GM19238 (cell line): ENCODE data around the gene PTBP1.

ENCODE experiments used
- DNase-seq: peaks from one replicate; pipeline ENCODE4 v3.0.0; 2011; ENCODE audit warnings: low spot score; ENCODE audit not compliant: insufficient read length

PTBP1 gene

DNA sequence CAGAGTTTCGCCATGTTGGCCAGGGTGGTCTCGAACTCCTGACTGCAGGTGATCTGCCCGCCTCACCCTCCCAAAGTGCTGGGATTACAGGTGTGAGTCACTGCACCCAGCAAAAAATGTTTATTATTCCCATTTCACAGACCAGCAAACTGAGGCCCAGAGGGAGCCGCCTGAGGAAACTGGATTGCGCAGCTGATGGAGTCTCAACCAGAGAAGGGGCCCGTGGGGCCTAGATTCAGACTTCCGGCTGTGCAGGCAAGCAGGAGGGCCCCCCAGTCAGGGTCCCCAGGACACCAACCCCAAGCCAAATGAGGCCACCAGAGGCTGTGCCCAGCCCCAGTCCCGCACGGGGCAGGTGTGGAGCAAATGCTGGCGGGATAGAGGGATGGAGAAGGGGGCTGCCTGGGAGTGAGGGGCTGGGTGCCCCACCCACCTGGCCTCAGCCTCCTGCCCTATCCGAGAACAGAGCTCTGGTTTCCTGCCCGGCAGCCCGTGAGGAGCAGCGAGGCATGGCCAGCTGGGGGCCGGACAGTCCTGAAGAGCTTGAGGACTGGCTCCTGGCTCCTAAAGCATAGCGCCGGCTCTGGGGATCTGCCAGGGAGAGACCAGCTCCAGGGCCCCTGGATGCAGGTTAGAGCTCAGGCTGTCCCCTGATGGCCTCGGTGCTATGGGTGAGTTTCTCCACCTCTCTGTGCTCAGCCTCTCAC is 24.4 kb upstream of the PTBP1 start:
- no peak for DNase-seq

DNA sequence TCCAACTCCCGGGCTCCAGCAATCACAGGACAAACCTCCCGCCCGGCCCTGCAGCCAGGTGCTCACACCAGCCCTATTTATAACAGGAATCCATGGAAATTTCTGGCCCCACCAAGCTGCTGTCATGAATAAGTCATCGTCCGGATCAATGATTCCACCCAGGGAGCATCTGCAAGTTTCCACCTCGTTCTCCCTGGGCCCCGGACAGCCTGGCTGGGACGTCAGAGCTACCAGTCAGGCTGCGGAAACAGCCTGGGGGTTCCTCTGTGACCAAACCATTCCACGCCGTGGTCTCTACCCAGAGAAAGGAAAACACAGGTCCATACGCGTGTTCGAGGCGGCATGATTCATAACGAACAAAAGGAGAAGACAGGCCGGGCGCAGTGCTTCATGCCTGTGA is 20.7 kb upstream of the PTBP1 start:
- DNase-seq: no peak

DNA sequence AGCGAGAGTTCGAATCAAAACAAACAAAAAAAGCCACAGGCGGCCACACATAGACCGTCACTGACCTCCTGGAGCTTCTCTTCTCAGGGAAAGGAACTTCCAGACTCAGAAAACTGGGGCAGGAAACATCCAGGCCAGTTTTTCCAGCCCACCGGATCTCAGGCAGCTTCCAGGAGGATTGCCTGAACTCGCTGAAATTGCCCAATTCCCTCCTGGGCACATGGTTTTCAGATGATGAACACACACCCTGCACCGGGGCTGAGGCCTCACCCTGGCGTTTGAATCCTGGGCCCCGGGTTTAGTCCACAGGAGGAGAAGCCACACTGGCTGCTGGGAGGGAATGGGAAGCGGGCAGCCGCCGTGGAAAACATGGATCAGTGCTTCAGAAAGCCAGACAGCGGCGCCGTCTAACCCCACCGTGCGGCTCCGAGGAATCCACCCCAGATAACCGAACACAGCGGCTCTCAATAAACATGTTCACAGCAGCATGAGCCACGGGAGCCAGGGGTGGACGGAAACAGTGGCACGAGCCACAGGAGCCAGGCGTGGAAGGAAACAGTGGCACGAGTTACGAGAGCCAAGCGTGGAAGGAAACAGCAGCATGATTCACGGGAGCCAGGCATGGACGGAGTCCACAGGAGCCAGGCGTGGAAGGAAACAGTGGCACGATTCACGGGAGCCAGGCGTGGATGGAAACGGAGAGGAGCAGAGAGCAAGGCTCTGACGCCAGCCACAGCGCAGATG is 18.2 kb upstream of the PTBP1 start:
- DNase-seq: no peak

DNA sequence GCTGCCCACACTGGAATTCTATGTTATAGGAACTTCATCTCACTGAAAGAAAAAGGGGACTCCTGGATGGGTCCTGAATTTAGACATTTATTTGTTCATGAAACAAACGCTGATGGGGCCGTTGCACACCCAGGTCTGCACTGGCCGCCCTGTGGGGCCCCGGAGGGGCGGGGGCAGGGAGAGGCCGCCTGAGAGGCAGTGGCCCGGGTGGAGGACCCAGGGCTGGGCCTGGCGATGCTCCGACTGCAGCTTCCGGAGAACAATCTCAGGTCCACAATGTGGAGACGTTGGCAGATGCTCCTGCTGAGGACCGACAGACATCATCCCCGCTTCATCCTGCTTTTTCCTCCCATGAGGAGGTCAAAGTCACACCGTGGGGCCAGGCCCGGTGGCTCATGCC is 16.3 kb upstream of the PTBP1 start:
- DNase-seq: no peak

DNA sequence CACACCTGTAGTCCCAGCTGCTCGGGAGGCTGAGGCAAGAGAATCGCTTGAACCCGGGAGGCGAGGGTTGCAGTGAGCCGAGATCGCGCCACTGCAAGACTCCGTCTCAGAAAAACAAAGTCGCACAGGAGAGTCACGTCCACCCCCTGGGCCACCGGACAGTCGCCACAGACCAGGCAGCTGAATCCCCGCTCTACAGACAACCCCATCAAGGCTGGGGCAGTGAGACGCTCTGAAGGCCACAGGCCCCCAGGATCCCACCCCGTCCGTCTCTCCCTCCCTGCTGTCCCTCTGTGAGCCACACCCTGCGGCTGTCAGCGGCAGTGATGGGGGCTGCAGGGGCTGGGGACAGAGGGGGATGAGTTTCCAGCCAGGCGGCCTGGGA is 15.5 kb upstream of the PTBP1 start:
- no peak for DNase-seq

DNA sequence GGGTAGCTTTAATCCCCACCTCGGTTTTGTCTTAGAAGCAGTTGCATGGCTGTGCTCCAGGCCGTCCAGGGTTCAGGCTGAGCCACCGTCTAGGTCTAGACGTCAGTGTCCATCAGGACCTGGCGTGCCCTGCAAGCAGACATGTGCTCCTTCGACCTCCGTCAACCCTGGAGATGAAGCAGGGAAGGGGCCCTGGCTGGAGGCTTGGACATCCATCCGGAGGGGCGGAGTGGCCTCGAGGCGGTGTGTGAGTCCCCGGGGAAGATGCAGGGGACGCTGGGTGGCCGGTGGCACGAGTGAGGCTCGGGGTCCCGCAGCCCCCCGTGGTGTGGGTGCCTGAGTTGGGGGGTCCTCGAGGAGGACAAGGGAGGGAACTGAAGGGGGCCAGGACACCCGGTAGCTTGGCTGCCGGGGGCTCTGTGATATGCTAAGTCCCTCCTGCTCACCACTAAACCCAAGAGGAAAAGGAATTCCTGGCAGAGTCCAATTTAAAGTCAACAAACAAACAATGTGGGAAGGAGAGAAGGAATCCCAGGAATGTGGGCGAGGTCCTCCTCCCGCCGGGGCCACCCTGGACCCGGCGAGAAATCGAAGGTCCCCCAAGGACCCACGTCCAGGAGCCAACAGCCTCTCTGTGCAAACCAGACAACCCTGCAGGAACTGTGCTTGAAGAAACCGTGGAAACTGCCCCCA is 14.9 kb upstream of the PTBP1 start:
- DNase-seq: no peak

DNA sequence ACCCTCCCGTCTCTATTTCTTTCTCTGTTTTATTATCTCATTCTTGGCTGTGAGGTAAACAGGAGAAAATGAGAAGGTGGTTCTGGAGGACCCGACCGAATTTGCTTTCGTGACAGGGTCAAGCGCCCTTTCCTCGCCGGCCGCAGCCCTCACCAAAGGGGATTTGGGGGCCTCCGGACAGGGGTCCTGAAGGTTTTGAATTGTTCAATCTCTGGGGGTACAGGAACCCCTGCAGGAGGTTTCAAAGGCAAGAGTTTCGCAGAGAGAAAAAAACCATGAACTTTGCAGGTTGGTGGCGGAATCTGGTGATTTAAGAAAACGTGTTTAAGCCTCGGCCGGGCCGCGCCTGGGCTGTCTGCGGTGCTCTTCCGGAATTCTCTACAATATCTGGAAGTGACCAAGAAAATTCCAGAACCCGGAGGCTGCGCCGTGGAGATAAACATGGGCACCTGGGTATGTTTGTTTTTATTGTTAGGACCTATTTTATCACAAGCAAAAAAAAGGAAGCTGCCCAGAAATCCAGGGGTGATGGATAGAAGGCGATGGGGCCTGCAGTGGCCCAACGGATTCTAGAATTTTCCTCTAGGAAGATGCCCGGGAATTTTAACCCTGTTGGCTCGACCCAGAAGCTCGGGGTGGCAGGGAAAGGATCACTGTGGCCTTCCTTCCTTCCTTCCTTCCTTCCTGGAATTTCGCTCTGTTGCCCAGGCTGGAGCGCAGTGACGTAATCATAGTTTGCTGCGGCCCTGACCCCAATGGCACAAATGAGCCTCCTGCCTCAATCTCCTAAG is 14.2 kb upstream of the PTBP1 start:
- DNase-seq: no peak

DNA sequence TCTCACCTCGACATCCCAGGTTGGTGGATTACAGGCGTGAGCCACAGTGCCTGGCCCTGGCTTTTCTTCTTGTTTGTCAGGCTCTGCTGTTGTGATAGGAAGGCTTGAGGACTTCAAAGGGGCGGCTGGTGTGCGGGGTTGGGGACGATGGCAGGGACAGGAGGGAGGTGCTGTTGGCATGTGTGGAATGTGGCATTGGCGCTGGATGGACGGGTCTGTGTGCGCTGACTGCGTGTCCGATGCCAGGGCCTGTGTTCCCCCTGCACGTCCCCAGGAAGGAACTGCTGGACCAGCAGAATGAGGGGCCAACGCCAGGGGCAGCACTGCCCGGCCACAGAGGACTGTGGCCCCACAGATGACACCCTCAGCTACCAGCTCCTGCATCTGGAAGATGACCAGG is 12.7 kb upstream of the PTBP1 start:
- DNase-seq: no peak

DNA sequence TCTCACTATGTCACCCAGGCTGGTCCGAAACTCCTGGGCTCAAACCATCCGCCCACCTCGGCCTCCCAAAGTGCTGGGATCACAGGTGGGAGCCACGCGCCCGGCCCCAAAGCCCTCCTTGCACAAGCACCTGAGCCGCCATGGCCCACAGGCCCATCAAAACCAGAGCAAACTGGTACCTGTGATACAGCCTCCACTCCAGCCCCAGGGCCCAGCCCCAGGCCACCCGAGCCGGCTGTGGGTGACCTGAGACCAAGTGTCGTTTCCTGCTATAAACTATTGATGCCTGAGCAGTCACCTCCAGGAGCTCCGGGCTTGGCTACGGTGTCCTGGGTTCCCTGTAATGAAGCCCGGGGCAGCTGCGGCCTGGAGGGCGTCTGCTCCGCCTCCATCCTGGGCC is 9.7 kb upstream of the PTBP1 start:
- no peak for DNase-seq

DNA sequence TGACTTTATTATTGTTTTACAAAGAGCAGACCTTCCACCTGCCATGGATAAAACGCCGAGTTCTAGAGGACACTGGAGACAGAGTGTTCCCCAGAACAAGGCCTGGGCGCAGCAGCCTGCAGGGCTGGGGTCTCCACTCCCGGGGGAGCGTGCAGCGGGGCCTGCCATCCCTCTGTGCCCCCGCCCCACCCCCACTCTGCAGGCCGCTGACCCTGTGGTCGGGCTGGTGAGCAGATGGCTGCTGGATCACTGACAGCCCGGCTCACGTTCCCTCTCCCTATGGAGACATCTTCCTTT is 8.6 kb upstream of the PTBP1 start:
- no peak for DNase-seq

DNA sequence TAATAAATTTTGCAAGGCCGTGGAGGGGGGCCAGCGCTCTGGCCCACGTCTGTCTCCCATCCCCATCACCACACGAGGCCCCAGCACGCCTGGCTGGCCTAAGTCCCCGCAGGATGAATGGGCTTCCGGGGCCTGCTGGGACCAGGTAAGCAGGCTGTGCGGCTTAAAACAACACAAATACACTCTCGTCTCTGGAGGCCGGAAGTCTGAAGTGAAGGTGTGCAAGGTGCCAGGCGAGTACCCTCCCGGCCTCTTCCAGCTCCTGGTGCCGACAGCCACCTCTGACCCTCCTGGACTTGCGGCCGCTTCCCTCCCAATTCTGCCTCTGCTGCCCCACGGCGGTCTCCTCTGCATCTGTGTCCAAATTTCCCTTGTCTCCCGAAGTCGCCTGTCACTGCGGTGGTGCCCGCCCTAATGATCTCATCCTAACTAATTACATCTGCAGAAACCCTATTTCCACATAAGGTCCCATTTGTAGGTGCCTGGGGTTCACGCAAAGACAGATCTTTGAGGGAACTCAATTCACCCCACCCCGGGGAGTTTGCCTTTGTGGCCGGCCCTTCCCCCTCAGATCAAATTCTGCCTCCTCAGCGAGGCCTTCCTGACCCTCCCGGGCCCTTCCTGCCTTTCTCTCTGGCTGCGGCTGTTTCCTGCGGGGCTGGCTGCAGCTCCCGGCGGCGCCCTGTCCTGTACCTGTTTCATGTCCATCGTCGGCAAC is 8.1 kb upstream of the PTBP1 start:
- DNase-seq: no peak

DNA sequence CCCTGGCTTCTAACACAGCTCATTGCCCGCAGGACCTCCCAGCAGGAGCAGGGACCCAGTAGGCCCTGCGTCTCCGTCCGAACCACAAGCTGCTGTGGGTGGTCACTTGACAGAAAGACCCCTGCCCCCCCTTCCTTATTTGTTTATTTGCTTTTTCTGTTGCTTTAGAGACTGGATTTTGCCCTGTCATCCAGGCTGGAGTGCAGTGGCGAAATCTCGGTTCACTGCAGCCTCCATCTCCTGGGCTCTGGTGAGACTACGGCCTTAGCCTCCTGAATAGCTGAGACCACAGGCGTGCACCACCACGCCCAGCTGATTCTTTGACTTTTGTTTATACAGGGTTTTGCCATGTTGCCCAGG is 7.6 kb upstream of the PTBP1 start:
- no peak for DNase-seq

DNA sequence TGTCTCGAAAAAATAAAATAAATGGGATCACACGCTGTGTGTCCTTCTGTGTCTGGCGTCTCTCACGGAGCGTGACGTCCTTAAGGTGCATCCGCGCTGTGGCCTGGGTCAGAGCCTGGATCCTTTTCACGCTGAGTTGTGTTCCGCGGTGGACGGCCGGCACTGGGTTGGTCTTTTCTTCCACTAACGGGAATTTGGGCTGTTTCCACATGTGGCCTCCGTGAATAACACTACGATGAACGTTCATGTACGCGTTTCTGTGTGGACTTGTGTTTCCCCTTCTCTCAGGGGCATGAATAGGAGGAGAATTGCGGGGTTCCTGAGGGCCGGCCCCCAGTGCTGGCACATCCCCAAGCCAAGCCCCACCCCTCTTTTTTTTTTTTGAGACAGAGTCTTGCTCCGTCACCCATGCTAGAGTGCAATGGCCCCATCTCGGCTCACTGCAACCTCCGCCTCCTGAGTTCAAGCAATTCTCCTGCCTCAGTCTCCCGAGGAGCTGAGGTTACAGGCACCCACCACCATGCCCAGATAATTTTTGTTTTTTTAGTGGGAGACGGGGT is 6.2 kb upstream of the PTBP1 start:
- DNase-seq: no peak

DNA sequence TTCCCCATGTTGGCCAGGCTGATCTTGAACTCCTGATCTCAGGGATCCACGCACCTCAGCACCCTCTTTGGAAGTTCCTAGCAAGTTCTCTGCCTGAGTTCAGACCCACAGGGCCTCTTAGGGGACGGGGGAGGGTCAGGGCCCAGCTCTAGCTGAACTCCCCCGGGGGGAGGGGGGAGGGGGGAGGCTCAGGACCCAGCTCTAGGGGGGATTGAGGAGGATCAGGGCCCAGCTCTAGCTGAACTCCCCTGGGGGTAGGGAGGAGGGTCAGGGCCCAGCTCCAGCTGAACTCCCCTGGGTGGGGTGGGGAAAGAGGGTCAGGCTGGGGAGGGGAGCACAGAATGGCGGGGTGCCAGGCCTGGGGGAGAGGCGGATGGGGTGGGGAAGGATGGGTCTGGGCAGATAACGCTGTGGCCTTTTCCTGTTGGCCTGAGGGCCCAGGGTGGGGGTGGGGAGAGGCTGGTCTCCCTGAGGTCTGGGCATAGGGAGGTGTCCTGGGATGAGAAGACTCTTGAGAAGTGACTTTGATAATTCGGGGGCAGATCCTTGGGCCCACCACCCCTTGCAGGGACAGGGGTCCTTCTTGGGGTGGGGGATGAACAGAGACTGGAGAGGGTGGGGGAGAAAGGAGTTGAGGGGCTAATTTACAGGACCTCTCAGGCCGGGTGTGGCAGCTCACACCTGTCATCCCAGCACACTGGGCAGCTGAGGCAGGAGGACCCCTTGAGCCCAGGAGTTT is 5.5 kb upstream of the PTBP1 start:
- DNase-seq: no peak

DNA sequence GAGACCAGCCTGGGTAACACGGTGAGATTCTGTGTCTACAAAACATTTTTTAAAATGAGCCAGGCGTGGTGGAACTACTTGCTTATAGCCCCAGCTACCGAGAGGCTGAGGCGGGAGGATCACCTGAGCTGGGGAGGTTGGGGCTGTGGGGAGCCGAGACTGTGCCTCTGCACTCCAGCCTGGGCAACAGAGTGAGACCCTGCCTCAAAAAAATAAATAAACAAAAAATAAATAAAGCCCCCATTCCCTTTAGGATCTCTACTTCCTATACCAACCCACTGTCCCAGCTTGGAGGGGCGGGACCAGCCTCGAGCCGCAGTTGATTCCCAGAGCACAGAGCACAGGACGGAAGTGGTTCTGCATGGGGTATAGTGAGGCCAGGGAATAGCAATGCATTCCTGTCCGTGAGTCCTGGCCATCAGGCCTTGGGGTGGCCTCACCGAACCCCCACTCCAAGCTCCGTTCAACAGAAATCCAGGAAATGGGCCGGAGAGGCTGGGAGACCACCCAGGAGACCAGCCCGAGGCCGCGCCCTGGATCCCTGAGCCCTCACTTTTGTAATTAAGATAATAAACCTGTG is 4.9 kb upstream of the PTBP1 start:
- no peak for DNase-seq

DNA sequence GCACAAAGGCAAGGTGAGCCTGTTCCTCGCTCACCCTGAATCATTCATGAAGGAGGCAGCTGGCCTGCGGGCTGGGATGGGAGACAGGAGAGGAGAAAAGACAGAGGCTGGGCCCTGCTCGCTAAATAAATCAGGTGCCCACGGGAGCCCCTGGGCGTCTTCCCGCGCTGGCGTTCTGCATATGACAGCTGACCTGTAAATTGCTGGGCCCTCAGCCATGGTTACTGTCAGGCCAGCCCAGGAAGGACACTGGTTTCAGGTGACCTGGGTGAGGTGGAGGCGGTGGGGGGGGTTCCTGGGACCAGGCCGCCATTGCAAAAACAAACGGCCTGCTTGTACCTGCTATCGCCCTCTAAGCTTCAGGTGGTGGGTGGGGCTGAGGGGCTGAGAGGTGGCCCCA is 3.4 kb upstream of the PTBP1 start:
- no peak for DNase-seq

DNA sequence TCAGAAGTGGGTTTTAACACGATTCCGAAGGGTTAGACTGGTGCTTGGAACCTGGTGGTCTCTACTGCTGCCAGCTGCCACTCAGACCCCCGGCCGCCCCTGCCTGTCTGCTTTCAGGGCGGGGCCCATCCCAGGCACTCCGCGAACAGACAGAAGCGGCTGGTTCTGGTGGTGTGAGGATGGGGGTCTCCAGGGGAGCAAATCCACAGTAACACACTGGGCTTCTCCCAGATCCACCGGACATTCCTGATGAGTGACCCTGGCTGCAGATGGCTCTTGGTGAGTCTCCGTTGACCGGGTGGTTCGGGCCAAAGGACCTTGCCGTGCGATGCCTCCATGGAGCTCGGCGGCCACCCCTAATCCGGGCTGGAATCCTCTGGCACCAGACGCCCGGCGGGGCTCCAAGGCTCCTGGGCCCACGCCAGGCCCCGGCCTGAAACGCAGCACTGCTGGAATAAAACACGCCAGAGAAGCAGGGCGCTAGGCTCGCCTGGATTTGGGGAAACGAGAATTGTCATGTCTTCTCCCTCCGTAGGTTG is 2.1 kb upstream of the PTBP1 start:
- no peak for DNase-seq

DNA sequence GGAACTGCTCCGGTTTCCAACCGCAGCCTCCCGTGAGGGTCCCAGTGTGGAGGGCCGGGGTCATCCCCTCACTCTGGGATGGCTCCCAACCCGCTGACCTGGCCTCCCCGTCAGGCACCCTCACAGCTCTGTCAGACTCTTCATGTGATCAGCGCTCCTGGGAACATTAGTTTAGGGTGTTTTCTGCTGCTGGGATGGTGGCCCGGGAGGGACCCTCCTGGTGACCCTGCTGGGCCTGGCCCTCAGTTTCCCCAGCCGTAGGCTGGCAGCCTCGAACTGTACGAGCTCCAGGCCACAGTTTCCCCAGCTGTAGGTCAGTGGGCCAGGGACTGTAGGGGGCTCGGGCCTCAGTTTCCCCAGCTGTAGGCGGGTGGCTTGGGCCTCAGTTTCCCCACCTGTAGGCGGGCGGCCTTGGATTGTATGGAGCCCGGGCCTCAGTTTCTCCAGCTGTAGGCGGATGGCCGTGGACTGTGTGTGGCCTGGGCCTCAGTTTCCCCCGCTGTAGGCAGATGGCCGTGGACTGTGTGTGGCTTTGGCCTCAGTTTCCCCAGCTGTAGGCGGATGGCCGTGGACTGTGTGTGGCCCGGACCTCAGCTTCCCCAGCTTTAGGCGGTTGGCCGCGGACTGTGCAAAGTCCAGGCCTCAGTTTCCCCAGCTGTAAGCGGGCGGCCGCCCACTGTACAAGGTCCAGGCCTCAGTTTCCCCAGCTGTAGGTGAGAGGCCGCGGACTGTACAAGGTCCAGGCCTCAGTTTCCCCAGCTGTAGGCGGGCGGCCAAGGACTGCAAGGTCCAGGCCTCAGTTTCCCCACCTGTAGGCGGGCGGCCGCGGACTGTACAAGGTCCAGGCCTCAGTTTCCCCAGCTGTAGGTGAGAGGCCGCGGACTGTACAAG is 1.3 kb upstream of the PTBP1 start:
- DNase-seq: no peak
